Activated CD4-positive, alpha-beta T cell treated with anti-CD3 and anti-CD28 coated beads, Interleukin-2, amount 50 U/mL, for 16 hours (primary cell): Measurements from ENCODE around the gene ZNF224.

Source experiments
- DNase-seq: peaks from one replicate; pipeline ENCODE4 v3.0.0-alpha.2; 2020

ZNF224 gene

GRCh38 chr19:44141191-44142058 is 47.3 kb downstream of the ZNF224 start, which contains the start of gene ZNF234:
Gene ZNF234, plus strand, starts transcription at chr19:44141554. Its CDS starts 3,079 bp downstream, at chr19:44144633.
- peak; percentile 72 for DNase-seq

- DNase-seq: peak; percentile 6
Observed at GRCh38 chr19:44142059-44142433, 47.9 kb downstream of the ZNF224 start.

DNA sequence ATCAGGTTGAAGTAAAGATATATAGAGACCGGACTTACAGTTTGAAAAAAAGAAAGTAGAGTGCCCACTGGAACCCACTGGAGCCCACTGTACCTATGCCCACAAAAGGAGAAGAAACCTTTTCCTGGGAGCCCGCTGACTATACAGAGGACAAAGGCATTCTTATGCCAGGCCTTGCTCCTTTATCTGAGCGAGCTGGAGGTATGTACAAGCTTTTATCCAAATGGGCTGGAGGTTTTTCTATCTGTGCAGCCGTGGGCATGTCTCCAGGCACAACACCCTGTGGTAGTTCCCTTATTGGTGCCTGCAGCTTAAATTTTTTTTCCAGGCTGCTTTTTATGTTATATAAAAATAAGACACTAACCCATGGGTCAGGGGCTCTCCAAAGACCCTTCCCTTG is 55.6 kb downstream of the ZNF224 start:
- no peak for DNase-seq

- DNase-seq: no peak
Observed at GRCh38 chr19:44151491-44151890, 57.3 kb downstream of the ZNF224 start.

GRCh38 chr19:44156475-44156874 is 62.3 kb downstream of the ZNF224 start:
- DNase-seq: no peak
